Bronchial epithelial cell (primary cell): Measurements from ENCODE around the gene ORM2. TPM values are rescaled to one million over a fixed set of nuclear protein-coding genes. Genes with fewer than 3 reads are reported as not detected.

Experiments
- DNase-seq: peaks from one replicate; pipeline ENCODE4 v3.0.0-alpha.2; 2010; ENCODE audit warnings: low read depth
- FAIRE-seq: peaks from 2 replicates; lab custom pipeline; 2011; peaks lifted over from hg19 to GRCh38; lab: Jason Lieb, UNC
- H3K27me3 ChIP-seq: 2 replicates; pipeline ENCODE4 v1.5.1; 2011; ENCODE audit warnings: low read length; ENCODE audit not compliant: control insufficient read depth, insufficient read depth
- H3K36me3 ChIP-seq: 2 replicates; pipeline ENCODE4 v1.5.1; 2011; ENCODE audit warnings: low read length; ENCODE audit not compliant: control insufficient read depth, insufficient read depth
- H3K4me3 ChIP-seq: 2 replicates; pipeline ENCODE4 v1.5.1; 2011; ENCODE audit warnings: mild to moderate bottlenecking, low read depth, low read length, control low read depth
- total RNA-seq: library from RNA; depleted of rRNA; stranded (reverse); fragments of >200 nt; gene quantifications from 2 replicates; pipeline ENCODE4 v1.2.1, GENCODE V29; 2014
- TF ChIP-seq, protein P1 (sequence below): IDR thresholded peaks from 2 replicates; pipeline ENCODE4 v1.5.1; 2011; ENCODE audit warnings: mild to moderate bottlenecking, moderate library complexity, low read length, control low read depth, inconsistent platforms; ENCODE audit not compliant: insufficient read depth, severe bottlenecking

ORM2 gene
- total RNA-seq, 1 donor from 2014 or later: not detected

DNA sequence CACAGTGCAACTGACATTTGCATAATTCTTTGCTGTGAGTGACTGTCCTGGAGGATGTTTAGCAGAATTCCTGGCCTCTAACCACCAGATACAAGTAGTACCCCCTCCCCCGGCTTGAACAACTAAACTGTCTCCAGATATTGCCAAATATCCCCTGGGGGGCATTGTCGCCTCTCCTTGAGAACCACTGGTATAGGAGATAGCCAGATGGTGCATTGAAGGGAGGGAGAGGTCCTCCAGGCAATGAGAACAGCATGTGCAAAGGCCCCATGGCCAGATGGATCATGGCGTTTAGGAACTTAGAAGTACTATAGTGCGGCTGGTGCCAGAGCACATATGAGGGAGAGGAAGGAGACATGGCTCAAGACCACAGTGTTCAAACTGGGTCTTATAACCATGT, 25.7 kb upstream of the ORM2 start:
- H3K36me3 ChIP-seq: peaks cover 22% of the 10 kb centered on the region
- TF ChIP-seq, protein P1, sequence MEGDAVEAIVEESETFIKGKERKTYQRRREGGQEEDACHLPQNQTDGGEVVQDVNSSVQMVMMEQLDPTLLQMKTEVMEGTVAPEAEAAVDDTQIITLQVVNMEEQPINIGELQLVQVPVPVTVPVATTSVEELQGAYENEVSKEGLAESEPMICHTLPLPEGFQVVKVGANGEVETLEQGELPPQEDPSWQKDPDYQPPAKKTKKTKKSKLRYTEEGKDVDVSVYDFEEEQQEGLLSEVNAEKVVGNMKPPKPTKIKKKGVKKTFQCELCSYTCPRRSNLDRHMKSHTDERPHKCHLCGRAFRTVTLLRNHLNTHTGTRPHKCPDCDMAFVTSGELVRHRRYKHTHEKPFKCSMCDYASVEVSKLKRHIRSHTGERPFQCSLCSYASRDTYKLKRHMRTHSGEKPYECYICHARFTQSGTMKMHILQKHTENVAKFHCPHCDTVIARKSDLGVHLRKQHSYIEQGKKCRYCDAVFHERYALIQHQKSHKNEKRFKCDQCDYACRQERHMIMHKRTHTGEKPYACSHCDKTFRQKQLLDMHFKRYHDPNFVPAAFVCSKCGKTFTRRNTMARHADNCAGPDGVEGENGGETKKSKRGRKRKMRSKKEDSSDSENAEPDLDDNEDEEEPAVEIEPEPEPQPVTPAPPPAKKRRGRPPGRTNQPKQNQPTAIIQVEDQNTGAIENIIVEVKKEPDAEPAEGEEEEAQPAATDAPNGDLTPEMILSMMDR: no peak
- H3K4me3 ChIP-seq: no peak overlapping the region
- no peaks in the 10 kb centered on the region for H3K27me3 ChIP-seq
- FAIRE-seq (no peak), DNase-seq (no peak)

DNA sequence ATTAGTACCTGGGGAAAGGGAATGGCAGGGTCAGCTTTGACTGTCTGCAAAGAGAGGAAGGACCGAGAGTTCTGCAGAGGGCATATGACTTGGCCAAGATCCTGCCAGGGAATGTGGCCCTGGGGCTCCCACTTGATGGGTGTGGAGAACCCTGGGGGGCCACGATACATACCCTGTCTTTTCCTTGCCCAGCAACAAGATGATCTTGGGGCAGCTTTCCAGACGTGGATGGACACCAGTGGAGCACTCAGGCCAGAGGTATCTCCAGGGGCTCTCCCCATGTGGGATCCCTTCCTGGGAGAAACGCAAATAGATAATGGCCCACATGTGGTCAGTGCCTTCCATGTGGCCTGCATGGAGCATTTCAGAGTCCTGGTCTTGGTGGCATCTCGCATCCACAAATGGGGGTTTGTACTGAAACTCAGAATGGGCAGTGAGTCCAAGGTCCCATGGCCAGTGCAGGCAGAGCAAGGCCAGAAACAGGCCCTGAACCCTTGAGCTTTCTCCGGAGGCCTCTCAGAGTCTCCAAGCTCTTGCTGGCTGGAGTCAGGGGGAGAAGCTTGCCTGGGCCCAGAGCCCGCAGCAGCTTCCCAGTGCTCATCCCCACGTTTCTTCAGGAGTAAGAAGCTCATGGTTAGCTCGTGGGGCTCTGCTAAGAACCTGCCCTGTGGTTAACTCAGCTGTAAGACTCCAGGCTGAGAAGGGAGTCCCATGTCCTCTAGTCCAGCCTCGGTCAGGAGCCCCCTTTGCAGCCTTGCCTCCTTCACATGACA, 25.1 kb upstream of the ORM2 start:
- H3K4me3 ChIP-seq: no peak overlapping the region
- FAIRE-seq (no peak), DNase-seq (no peak)
- TF ChIP-seq, protein P1: no peak
- peaks cover 23% of the 10 kb centered on the region for H3K36me3 ChIP-seq
- H3K27me3 ChIP-seq: no peaks in the 10 kb centered on the region

DNA sequence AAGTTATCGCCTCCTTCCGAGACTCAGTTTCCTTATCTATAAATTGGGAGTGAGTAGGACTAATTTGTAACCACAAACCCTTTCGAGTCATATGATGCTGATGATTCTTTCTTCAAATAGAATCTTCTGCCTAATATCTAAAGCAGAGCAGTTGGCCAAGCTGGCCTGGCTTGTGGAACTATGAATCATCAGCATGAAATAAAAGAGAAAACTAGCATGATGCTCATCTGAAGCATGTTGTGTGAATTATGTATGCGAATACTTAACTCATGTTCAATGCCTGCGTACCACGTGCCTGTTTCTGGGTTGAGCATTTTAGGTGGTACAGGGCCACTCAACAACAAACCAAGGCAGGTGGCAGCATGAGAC, 21.8 kb upstream of the ORM2 start:
- FAIRE-seq: no peak
- H3K36me3 ChIP-seq: peaks cover 14% of the 10 kb centered on the region
- no peaks in the 10 kb centered on the region for H3K27me3 ChIP-seq
- TF ChIP-seq, protein P1: no peak
- no peak for DNase-seq
- no peak overlapping the region for H3K4me3 ChIP-seq

DNA sequence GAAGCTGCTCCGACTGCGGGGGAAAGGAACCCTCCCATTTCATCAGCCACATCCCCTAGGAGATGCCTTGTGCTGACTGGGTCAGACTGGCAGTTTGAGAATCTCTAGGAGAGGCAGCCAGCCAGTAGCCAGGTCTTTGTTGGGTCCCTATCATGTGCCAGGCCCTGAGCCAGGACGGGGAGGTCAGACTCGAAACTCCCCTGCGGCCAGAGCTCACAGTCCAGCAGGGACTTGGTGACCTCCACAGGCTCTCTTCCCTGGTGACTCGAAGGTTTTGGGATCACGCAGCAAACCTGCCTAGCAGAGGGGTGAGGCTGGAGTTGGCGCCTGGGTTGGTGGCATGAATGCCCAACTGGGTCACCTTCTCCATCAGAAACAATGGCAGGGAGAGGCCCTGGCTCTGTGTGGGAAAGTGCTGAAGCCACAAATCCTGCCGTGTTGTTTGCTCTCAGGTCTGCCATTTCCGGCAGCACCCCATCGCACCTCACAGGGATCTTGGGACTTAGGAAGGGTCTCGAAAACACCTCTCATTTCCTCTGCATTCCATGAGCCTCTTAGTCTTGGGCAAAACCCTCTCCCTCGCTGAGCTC, 21.2 kb upstream of the ORM2 start:
- FAIRE-seq: no peak
- Histone ChIP-seq H3K36me3 (peaks cover 14% of the 10 kb centered on the region), H3K27me3 (no peaks in the 10 kb centered on the region), H3K4me3 (no peak overlapping the region)
- no peak for DNase-seq
- TF ChIP-seq, protein P1: no peak

DNA sequence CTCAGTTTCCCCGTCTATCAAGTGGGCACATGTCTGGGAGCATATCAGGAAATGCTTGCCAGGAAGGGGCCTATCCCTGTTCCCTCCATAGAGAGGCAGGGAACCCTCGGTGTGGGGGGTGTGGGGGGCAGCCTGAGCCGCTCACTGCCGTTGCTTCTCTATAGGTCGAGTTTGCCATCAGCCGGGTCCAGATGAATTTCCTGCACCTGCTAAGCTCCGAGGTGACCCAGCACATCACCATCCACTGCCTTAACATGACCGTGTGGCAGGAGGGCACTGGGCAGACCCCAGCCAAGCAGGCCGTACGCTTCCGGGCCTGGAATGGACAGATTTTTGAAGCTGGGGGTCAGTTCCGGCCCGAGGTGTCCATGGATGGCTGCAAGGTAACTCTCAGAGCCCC, 20.6 kb upstream of the ORM2 start:
- peaks cover 14% of the 10 kb centered on the region for H3K36me3 ChIP-seq
- no peak for DNase-seq

More for the DNA sequence above, 20.6 kb upstream of the ORM2 start:
- H3K4me3 ChIP-seq: no peak overlapping the region
- TF ChIP-seq, protein P1: no peak
- FAIRE-seq: no peak
- no peaks in the 10 kb centered on the region for H3K27me3 ChIP-seq
